HepG2 (cell line): ENCODE data around the gene HAUS5. TPM values are rescaled to one million over a fixed set of nuclear protein-coding genes. Genes with fewer than 3 reads are reported as not detected.
A peak's percentile ranks its signal among the peaks of the same experiment; 100 is the strongest.

Experiments
- ATAD3A ChIP-seq: sonication (generic); formaldehyde crosslinking; IDR thresholded peaks from 2 replicates; pipeline ENCODE4 v1.4.0; 2020; ENCODE audit warnings: missing genetic modification reagents
- ATF7-NPFF ChIP-seq: sonication (generic); formaldehyde crosslinking; IDR thresholded peaks from 2 replicates; pipeline ENCODE4 v1.8.1; 2023; ENCODE audit warnings: mild to moderate bottlenecking, low read depth, missing genetic modification reagents, moderate library complexity
- CAMTA2 ChIP-seq: sonication (generic); formaldehyde crosslinking; IDR thresholded peaks from 2 replicates; pipeline ENCODE4 v1.4.0; 2020; ENCODE audit warnings: mild to moderate bottlenecking, missing genetic modification reagents, borderline replicate concordance
- ELF3 ChIP-seq: IDR thresholded peaks from 2 replicates; pipeline ENCODE4 v1.6.1; 2016; ENCODE audit warnings: missing genetic modification reagents, missing compliant biosample characterization
- FOXK2 ChIP-seq: fragments of 450-650 bp; IDR thresholded peaks from 2 replicates; pipeline ENCODE4 v1.6.1; 2016
- KDM5A ChIP-seq: fragments of 200-600 bp; sonication (generic); IDR thresholded peaks from 2 replicates; pipeline ENCODE4 v1.7.0; 2018; ENCODE audit warnings: antibody characterized with exemption, mild to moderate bottlenecking, low read length, borderline replicate concordance
- NAIF1 ChIP-seq: sonication (generic); formaldehyde crosslinking; IDR thresholded peaks from 2 replicates; pipeline ENCODE4 v1.5.0; 2020; ENCODE audit warnings: mild to moderate bottlenecking, missing genetic modification reagents, borderline replicate concordance
- NFE2L1 ChIP-seq: sonication (generic); formaldehyde crosslinking; IDR thresholded peaks from 2 replicates; pipeline ENCODE4 v1.4.0; 2020; ENCODE audit warnings: missing genetic modification reagents, mild to moderate bottlenecking, borderline replicate concordance
- RAD51 ChIP-seq: fragments of 450-650 bp; IDR thresholded peaks from 2 replicates; pipeline ENCODE4 v1.6.1; 2016; ENCODE audit warnings: borderline replicate concordance
- RBAK ChIP-seq: sonication (generic); formaldehyde crosslinking; IDR thresholded peaks from 2 replicates; pipeline ENCODE4 v1.5.1; 2020; ENCODE audit warnings: mild to moderate bottlenecking, missing genetic modification reagents
- SIN3B ChIP-seq: fragments of 150-350 bp; IDR thresholded peaks from 2 replicates; pipeline ENCODE4 v1.6.1; 2014; ENCODE audit warnings: low read length
- ZNF124 ChIP-seq: sonication (generic); formaldehyde crosslinking; IDR thresholded peaks from 2 replicates; pipeline ENCODE4 v1.4.0; 2020; ENCODE audit warnings: missing genetic modification reagents
- ZNF20 ChIP-seq: sonication (generic); formaldehyde crosslinking; IDR thresholded peaks from 2 replicates; pipeline ENCODE4 v1.4.0; 2020; ENCODE audit warnings: mild to moderate bottlenecking, moderate library complexity, missing genetic modification reagents
- ZNF260 ChIP-seq: sonication (generic); formaldehyde crosslinking; IDR thresholded peaks from 2 replicates; pipeline ENCODE4 v1.4.0; 2020; ENCODE audit warnings: missing genetic modification reagents, low read depth, mild to moderate bottlenecking, borderline replicate concordance
- ZNF329 ChIP-seq: sonication (generic); formaldehyde crosslinking; IDR thresholded peaks from 2 replicates; pipeline ENCODE4 v1.9.0; 2021; ENCODE audit warnings: low read depth, mild to moderate bottlenecking, missing genetic modification reagents
- ZNF354B ChIP-seq: sonication (generic); formaldehyde crosslinking; IDR thresholded peaks from 2 replicates; pipeline ENCODE4 v1.8.0; 2022; ENCODE audit warnings: mild to moderate bottlenecking, missing genetic modification reagents
- ZNF44 ChIP-seq: sonication (generic); formaldehyde crosslinking; IDR thresholded peaks from 2 replicates; pipeline ENCODE4 v1.5.1; 2020; ENCODE audit warnings: mild to moderate bottlenecking, missing genetic modification reagents
- ZNF746 ChIP-seq: sonication (generic); formaldehyde crosslinking; IDR thresholded peaks from 2 replicates; pipeline ENCODE4 v1.8.0; 2022; ENCODE audit warnings: mild to moderate bottlenecking, missing genetic modification reagents
- ZSCAN12 ChIP-seq: sonication (generic); formaldehyde crosslinking; IDR thresholded peaks from 2 replicates; pipeline ENCODE4 v1.9.0; 2021; ENCODE audit warnings: mild to moderate bottlenecking, missing genetic modification reagents
- ZSCAN21 ChIP-seq: sonication (generic); formaldehyde crosslinking; IDR thresholded peaks from 2 replicates; pipeline ENCODE4 v1.8.0; 2022; ENCODE audit warnings: mild to moderate bottlenecking, missing genetic modification reagents, moderate library complexity, borderline replicate concordance
- ZSCAN25 ChIP-seq: sonication (generic); formaldehyde crosslinking; IDR thresholded peaks from 2 replicates; pipeline ENCODE4 v1.8.0; 2022; ENCODE audit warnings: mild to moderate bottlenecking, missing genetic modification reagents
- ZZZ3 ChIP-seq: sonication (generic); formaldehyde crosslinking; IDR thresholded peaks from 2 replicates; pipeline ENCODE4 v1.4.0; 2020; ENCODE audit warnings: missing genetic modification reagents, mild to moderate bottlenecking, borderline replicate concordance
- polyA plus RNA-seq, 8 experiments: library from polyadenylated mRNA; depleted of rRNA in 3 of 8; stranded (reverse) in 7 of 8; unstranded in 1 of 8; fragments of >200 nt; fragmentation: Illumina TruSeq in 4 of 8; extraction: Trizol in 4 of 8; gene quantifications; 2 replicates each; pipeline versions ENCODE4 v1.2.1 to v1.2.3, GENCODE V29; 2011 to 2016; ENCODE audit warnings: low read depth in 4 of 8, missing spikeins in 1 of 8, mixed read lengths in 1 of 8; ENCODE audit not compliant: insufficient read depth in 1 of 8
- total RNA-seq, 5 experiments: library from RNA; depleted of rRNA; stranded (reverse); fragments of >200 nt; fragmentation: Illumina TruSeq; extraction: Trizol; gene quantifications; 2 replicates each; pipeline ENCODE4 v1.2.3, GENCODE V29; 2016; ENCODE audit warnings: low read depth in 1 of 5
- TF ChIP-seq, protein P1 (sequence below): sonication (generic); formaldehyde crosslinking; IDR thresholded peaks from 2 replicates; pipeline ENCODE4 v1.5.1; 2020; ENCODE audit warnings: missing genetic modification reagents, mild to moderate bottlenecking, borderline replicate concordance
- TF ChIP-seq, protein P2 (sequence below): sonication (generic); formaldehyde crosslinking; IDR thresholded peaks from 2 replicates; pipeline ENCODE4 v1.8.0; 2022; ENCODE audit warnings: missing genetic modification reagents, mild to moderate bottlenecking, borderline replicate concordance
- TF ChIP-seq, protein P3 (sequence below): sonication (generic); formaldehyde crosslinking; IDR thresholded peaks from 2 replicates; pipeline ENCODE4 v1.4.0; 2020; ENCODE audit warnings: low read depth, mild to moderate bottlenecking, missing genetic modification reagents
- TF ChIP-seq, protein P4 (sequence below): sonication (generic); formaldehyde crosslinking; IDR thresholded peaks from 2 replicates; pipeline ENCODE4 v1.9.0; 2021; ENCODE audit warnings: missing genetic modification reagents, borderline replicate concordance

Gene HAUS5
- total and polyA plus RNA-seq, 2 of the 13 experiments (the other 11 are each of a cell fraction or from before 2014, with no cell fraction given) = 10.3 to 17.7 TPM

DNA sequence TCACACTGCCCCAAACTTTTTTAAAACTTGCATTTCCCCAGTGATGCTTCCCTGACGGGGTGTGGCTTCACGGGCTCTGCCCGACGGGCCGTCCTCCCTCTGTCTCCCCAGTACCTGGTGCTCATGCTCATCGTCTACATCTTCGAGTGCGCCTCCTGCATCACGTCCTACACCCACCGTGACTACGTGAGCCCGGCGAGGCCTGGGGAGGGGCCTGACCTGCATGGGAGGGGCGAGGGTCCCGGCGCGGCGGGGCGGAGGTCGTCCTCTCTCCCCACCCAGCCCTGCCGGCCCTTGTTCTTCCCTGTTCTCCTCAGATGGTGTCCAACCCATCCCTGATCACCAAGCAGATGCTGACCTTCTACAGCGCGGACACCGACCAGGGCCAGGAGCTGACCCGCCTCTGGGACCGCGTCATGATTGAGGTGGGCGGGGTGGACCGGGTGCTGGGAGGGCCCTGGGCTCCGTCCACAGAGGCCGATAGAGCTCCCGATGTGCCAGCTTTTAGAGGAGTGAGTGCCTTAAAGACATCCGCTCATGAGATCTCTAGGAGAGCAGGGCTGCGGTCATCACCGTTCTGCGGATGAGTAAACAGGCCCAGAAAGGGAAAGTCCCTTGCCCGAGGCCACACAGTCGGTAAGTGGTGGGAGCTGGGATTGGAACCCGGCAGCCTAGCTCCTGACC, 60.7 kb downstream of the HAUS5 start (continued):
- no peak for TF ChIP-seq ZNF20 (CRISPR knock-in tag)
- TF ChIP-seq, protein P1, sequence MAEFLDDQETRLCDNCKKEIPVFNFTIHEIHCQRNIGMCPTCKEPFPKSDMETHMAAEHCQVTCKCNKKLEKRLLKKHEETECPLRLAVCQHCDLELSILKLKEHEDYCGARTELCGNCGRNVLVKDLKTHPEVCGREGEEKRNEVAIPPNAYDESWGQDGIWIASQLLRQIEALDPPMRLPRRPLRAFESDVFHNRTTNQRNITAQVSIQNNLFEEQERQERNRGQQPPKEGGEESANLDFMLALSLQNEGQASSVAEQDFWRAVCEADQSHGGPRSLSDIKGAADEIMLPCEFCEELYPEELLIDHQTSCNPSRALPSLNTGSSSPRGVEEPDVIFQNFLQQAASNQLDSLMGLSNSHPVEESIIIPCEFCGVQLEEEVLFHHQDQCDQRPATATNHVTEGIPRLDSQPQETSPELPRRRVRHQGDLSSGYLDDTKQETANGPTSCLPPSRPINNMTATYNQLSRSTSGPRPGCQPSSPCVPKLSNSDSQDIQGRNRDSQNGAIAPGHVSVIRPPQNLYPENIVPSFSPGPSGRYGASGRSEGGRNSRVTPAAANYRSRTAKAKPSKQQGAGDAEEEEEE (CRISPR knock-in tag) = no peak
- TF ChIP-seq ZSCAN25 (CRISPR knock-in tag) = peak; percentile 79; the same call in 1 of the 2 replicates
- TF ChIP-seq ZNF354B = no peak
- no peak for TF ChIP-seq ZNF329 (CRISPR knock-in tag)
- TF ChIP-seq KDM5A = no peak
- no peak for TF ChIP-seq FOXK2
- TF ChIP-seq ZNF124 = no peak
- TF ChIP-seq, protein P2, sequence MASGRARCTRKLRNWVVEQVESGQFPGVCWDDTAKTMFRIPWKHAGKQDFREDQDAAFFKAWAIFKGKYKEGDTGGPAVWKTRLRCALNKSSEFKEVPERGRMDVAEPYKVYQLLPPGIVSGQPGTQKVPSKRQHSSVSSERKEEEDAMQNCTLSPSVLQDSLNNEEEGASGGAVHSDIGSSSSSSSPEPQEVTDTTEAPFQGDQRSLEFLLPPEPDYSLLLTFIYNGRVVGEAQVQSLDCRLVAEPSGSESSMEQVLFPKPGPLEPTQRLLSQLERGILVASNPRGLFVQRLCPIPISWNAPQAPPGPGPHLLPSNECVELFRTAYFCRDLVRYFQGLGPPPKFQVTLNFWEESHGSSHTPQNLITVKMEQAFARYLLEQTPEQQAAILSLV = no peak
- TF ChIP-seq RAD51 = no peak
- TF ChIP-seq ATAD3A (CRISPR knock-in tag) = no peak
- no peak for TF ChIP-seq ZNF260 (CRISPR knock-in tag)
- TF ChIP-seq NFE2L1 (CRISPR knock-in tag) = no peak
- no peak for TF ChIP-seq NAIF1 (CRISPR knock-in tag)
- TF ChIP-seq CAMTA2 = no peak
- TF ChIP-seq, protein P3, sequence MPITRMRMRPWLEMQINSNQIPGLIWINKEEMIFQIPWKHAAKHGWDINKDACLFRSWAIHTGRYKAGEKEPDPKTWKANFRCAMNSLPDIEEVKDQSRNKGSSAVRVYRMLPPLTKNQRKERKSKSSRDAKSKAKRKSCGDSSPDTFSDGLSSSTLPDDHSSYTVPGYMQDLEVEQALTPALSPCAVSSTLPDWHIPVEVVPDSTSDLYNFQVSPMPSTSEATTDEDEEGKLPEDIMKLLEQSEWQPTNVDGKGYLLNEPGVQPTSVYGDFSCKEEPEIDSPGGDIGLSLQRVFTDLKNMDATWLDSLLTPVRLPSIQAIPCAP (CRISPR knock-in tag) = no peak
- no peak for TF ChIP-seq ZZZ3 (CRISPR knock-in tag)
- TF ChIP-seq ELF3 (CRISPR knock-in tag) = no peak
- TF ChIP-seq SIN3B = no peak
- TF ChIP-seq ZSCAN12 (CRISPR knock-in tag) = no peak
- 0 out of 2 replicates have a peak, but pooled peaks have one; percentile 42 for TF ChIP-seq ZSCAN21 (CRISPR knock-in tag)
- no peak for TF ChIP-seq ZNF746
- TF ChIP-seq, protein P4, sequence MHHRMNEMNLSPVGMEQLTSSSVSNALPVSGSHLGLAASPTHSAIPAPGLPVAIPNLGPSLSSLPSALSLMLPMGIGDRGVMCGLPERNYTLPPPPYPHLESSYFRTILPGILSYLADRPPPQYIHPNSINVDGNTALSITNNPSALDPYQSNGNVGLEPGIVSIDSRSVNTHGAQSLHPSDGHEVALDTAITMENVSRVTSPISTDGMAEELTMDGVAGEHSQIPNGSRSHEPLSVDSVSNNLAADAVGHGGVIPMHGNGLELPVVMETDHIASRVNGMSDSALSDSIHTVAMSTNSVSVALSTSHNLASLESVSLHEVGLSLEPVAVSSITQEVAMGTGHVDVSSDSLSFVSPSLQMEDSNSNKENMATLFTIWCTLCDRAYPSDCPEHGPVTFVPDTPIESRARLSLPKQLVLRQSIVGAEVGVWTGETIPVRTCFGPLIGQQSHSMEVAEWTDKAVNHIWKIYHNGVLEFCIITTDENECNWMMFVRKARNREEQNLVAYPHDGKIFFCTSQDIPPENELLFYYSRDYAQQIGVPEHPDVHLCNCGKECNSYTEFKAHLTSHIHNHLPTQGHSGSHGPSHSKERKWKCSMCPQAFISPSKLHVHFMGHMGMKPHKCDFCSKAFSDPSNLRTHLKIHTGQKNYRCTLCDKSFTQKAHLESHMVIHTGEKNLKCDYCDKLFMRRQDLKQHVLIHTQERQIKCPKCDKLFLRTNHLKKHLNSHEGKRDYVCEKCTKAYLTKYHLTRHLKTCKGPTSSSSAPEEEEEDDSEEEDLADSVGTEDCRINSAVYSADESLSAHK (CRISPR knock-in tag) = no peak
- TF ChIP-seq ATF7-NPFF (CRISPR knock-in tag) = no peak
- TF ChIP-seq ZNF44 (CRISPR knock-in tag) = 0 out of 2 replicates have a peak, but pooled peaks have one; percentile 17
- TF ChIP-seq RBAK = no peak
